HepG2 (cell line): ENCODE results near the gene POC1B. TPM values are rescaled to one million over a fixed set of nuclear protein-coding genes. Genes with fewer than 3 reads are reported as not detected.

Experiments
- ATAC-seq: fragments of 200-7000 bp; cut with Tn5 transposase; 3 replicates; pipeline ENCODE4 v1.9.1; 2020; ENCODE audit warnings: mild to moderate bottlenecking, moderate library complexity
- BruUV-seq: library from RNA; stranded (reverse); fragments of 400-500 nt; replicated peaks from 2 replicates; lab custom pipeline; 2021; lab: Mats Ljungman, UMichigan
- CTCF ChIA-PET: fragments of 300-600 bp; formaldehyde crosslinking; extraction: SDS; loops from one replicate; lab custom pipeline; 2021; ENCODE audit warnings: low total read pairs, inconsistent platforms, low intra/inter-chr PET ratio; lab: Yijun Ruan, JAX
- POLR2A ChIA-PET: fragments of 350-600 bp; sonication (Branson Sonifier 250); formaldehyde crosslinking; loops from one replicate; lab custom pipeline; 2020; ENCODE audit warnings: antibody characterized with exemption, inconsistent platforms; lab: Yijun Ruan, JAX
- DNase-seq: peaks from one replicate; pipeline ENCODE4 v3.0.0-alpha.2; 2015; ENCODE audit warnings: low spot score
- FAIRE-seq: peaks from 3 replicates; lab custom pipeline; 2011; peaks lifted over from hg19 to GRCh38; lab: Jason Lieb, UNC
- H2AFZ ChIP-seq: one replicate; pipeline ENCODE4 v1.6.1; 2011; ENCODE audit warnings: low read length, inconsistent platforms
- H3K27ac ChIP-seq: fragments of 300-600 bp; 3 replicates; pipeline ENCODE4 v1.8.0; 2011; ENCODE audit warnings: mixed run types, mild to moderate bottlenecking, mixed read lengths, low read length, inconsistent platforms; ENCODE audit not compliant: insufficient read depth; ENCODE audit errors: extremely low read length
- H3K27me3 ChIP-seq, 2 experiments: fragments of 200-600 bp in 1 of 2; 2 replicates in 1 of 2; 3 replicates in 1 of 2; pipeline versions ENCODE4 v1.6.0 to v1.8.0; 2011; ENCODE audit warnings: low read length in 2 of 2, mild to moderate bottlenecking in 2 of 2, moderate library complexity in 2 of 2, inconsistent platforms in 1 of 2; ENCODE audit not compliant: insufficient read depth in 2 of 2, control insufficient read depth in 1 of 2
- H3K36me3 ChIP-seq, 2 experiments: fragments of 200-600 bp in 1 of 2; replicated peaks in 1 of 2; 2 replicates in 1 of 2; 3 replicates in 1 of 2; pipeline versions ENCODE4 v1.5.1 to v1.8.0; 2011; ENCODE audit warnings: low read length in 2 of 2, inconsistent platforms in 1 of 2; ENCODE audit not compliant: insufficient read depth in 2 of 2, control insufficient read depth in 1 of 2
- H3K4me1 ChIP-seq: 2 replicates; pipeline ENCODE4 v1.5.1; 2012; ENCODE audit warnings: low read length, inconsistent platforms; ENCODE audit not compliant: insufficient read depth
- H3K4me2 ChIP-seq: 2 replicates; pipeline ENCODE4 v1.6.0; 2011; ENCODE audit warnings: low read depth, low read length, inconsistent platforms
- H3K4me3 ChIP-seq, 3 experiments: fragments of 200-600 bp in 1 of 3; sonication (generic), shearing (Covaris generic) in 1 of 3; replicated peaks in 1 of 3; 2 replicates each; pipeline ENCODE4 v1.5.1; 2011 to 2016; ENCODE audit warnings: low read length in 3 of 3, inconsistent platforms in 2 of 3, low read depth in 2 of 3, mild to moderate bottlenecking in 2 of 3, control low read depth in 1 of 3, mixed read lengths in 1 of 3; ENCODE audit not compliant: insufficient read depth in 1 of 3
- H3K79me2 ChIP-seq: one replicate; pipeline ENCODE4 v1.6.1; 2011; ENCODE audit warnings: low read length, inconsistent platforms; ENCODE audit not compliant: insufficient read depth
- H3K9ac ChIP-seq: 2 replicates; pipeline ENCODE4 v1.6.0; 2011; ENCODE audit warnings: mild to moderate bottlenecking, low read depth, low read length, inconsistent platforms; ENCODE audit not compliant: insufficient read depth
- H3K9me3 ChIP-seq: 2 replicates; pipeline ENCODE4 v1.5.1; 2012; ENCODE audit warnings: mild to moderate bottlenecking, low read length
- H4K20me1 ChIP-seq: 2 replicates; pipeline ENCODE4 v1.6.0; 2011; ENCODE audit warnings: inconsistent platforms, mild to moderate bottlenecking, low read length, moderate library complexity; ENCODE audit not compliant: insufficient read depth
- ARNT ChIP-seq: fragments of 450-650 bp; IDR thresholded peaks from 2 replicates; pipeline ENCODE4 v1.6.1; 2017
- FOXA3 ChIP-seq: IDR thresholded peaks from 2 replicates; pipeline ENCODE4 v1.6.1; 2016; ENCODE audit warnings: missing genetic modification reagents, missing compliant biosample characterization
- FOXK2 ChIP-seq: fragments of 450-650 bp; IDR thresholded peaks from 2 replicates; pipeline ENCODE4 v1.6.1; 2016
- HMGXB4 ChIP-seq, 2 experiments: sonication (generic) in 1 of 2; formaldehyde crosslinking in 1 of 2; IDR thresholded peaks; 2 replicates each; pipeline versions ENCODE4 v1.4.0 to v1.6.1; 2018 to 2020; ENCODE audit warnings: missing genetic modification reagents in 2 of 2, borderline replicate concordance in 1 of 2, low read depth in 1 of 2, mild to moderate bottlenecking in 1 of 2, missing biosample characterization in 1 of 2
- MEIS1 ChIP-seq: sonication (generic); formaldehyde crosslinking; IDR thresholded peaks from 2 replicates; pipeline ENCODE4 v1.9.0; 2021; ENCODE audit warnings: mild to moderate bottlenecking, missing genetic modification reagents, moderate library complexity, borderline replicate concordance
- NFE2 ChIP-seq: sonication (generic); formaldehyde crosslinking; IDR thresholded peaks from 2 replicates; pipeline ENCODE4 v1.4.0; 2020; ENCODE audit warnings: missing genetic modification reagents
- POLR2A ChIP-seq, 2 experiments: IDR thresholded peaks; 2 replicates each; pipeline ENCODE4 v1.6.1; 2011; ENCODE audit warnings: low read depth in 2 of 2, low read length in 2 of 2, mild to moderate bottlenecking in 1 of 2, moderate library complexity in 1 of 2; ENCODE audit not compliant: insufficient read depth in 1 of 2
- STAG1 ChIP-seq: sonication (generic); formaldehyde crosslinking; IDR thresholded peaks from 2 replicates; pipeline ENCODE4 v1.4.0; 2020; ENCODE audit warnings: missing genetic modification reagents
- SUZ12 ChIP-seq: fragments of 150-350 bp; IDR thresholded peaks from 2 replicates; pipeline ENCODE4 v1.6.1; 2014; ENCODE audit warnings: low read depth, low read length
- TAF15 ChIP-seq: fragments of 200-400 bp; formaldehyde crosslinking; IDR thresholded peaks from one replicate; pipeline ENCODE4 v1.6.1; 2018; ENCODE audit warnings: mild to moderate bottlenecking, low read depth, low read length; ENCODE audit not compliant: poor library complexity, severe bottlenecking
- ZMAT3 ChIP-seq: sonication (generic); formaldehyde crosslinking; conservative IDR thresholded peaks from 2 replicates; pipeline ENCODE4 v1.7.0; 2021; ENCODE audit warnings: missing genetic modification reagents
- ZNF382 ChIP-seq: sonication (generic); formaldehyde crosslinking; IDR thresholded peaks from 2 replicates; pipeline ENCODE4 v1.5.0; 2020; ENCODE audit warnings: missing genetic modification reagents, mild to moderate bottlenecking, borderline replicate concordance
- ZNF720 ChIP-seq: sonication (generic); formaldehyde crosslinking; IDR thresholded peaks from 2 replicates; pipeline ENCODE4 v1.4.0; 2020; ENCODE audit warnings: missing genetic modification reagents
- WGBS: methylation state at CpG from one replicate; pipeline ENCODE4 v1.1.6; 2017; ENCODE audit warnings: low lambda C conversion rate; 5-methylcytosine and 5-hydroxymethylcytosine counted together
- in situ Hi-C: cut with HindIII; loops from 2 replicates; pipeline ENCODE4 v1.10.0; 2017; ENCODE audit warnings: low pct_unique_long_range_greater_than_20kb; ENCODE audit not compliant: extremely low pct_ligation_motif_present
- intact Hi-C: fragments of 100-400 bp; cut with micrococcal nuclease; formaldehyde crosslinking; loops from one replicate; pipeline ENCODE4 v1.10.0; 2022; ENCODE audit not compliant: unreplicated experiment
- polyA plus RNA-seq, 8 experiments: library from polyadenylated mRNA; depleted of rRNA in 3 of 8; stranded (reverse) in 7 of 8; unstranded in 1 of 8; fragments of >200 nt; fragmentation: Illumina TruSeq in 4 of 8; extraction: Trizol in 4 of 8; gene quantifications; 2 replicates each; pipeline versions ENCODE4 v1.2.1 to v1.2.3, GENCODE V29; 2011 to 2016; ENCODE audit warnings: low read depth in 4 of 8, missing spikeins in 1 of 8, mixed read lengths in 1 of 8; ENCODE audit not compliant: insufficient read depth in 1 of 8
- total RNA-seq, 5 experiments: library from RNA; depleted of rRNA; stranded (reverse); fragments of >200 nt; fragmentation: Illumina TruSeq; extraction: Trizol; gene quantifications; 2 replicates each; pipeline ENCODE4 v1.2.3, GENCODE V29; 2016; ENCODE audit warnings: low read depth in 1 of 5
- TF ChIP-seq, protein P1 (sequence below): sonication (generic); formaldehyde crosslinking; IDR thresholded peaks from 2 replicates; pipeline ENCODE4 v1.5.1; 2020; ENCODE audit warnings: mild to moderate bottlenecking, missing genetic modification reagents, borderline replicate concordance
- TF ChIP-seq, protein P2 (sequence below): sonication (generic); formaldehyde crosslinking; IDR thresholded peaks from 2 replicates; pipeline ENCODE4 v1.4.0; 2020; ENCODE audit warnings: missing genetic modification reagents
- TF ChIP-seq, protein P3 (sequence below): sonication (generic); formaldehyde crosslinking; IDR thresholded peaks from 2 replicates; pipeline ENCODE4 v1.5.0; 2020; ENCODE audit warnings: mild to moderate bottlenecking, missing genetic modification reagents, moderate library complexity
- TF ChIP-seq, protein P4 (sequence below): sonication (generic); formaldehyde crosslinking; IDR thresholded peaks from 2 replicates; pipeline ENCODE4 v1.5.1; 2020; ENCODE audit warnings: missing genetic modification reagents, mild to moderate bottlenecking, borderline replicate concordance

POC1B gene
- total and polyA plus RNA-seq, 2 of the 13 experiments (the other 11 are each of a cell fraction or from before 2014, with no cell fraction given) = 9.3 to 11.0 TPM

GRCh38 chr12:89529738-89530137 lies 3.9 kb upstream of the POC1B start:
- Histone ChIP-seq H3K4me2 (no peak overlapping the region), H3K9ac (no peak overlapping the region), H3K4me1 (peaks cover 15% of the 10 kb centered on the region), H3K79me2 (peaks cover 7% of the 10 kb centered on the region), H3K27ac (no peak overlapping the region), H3K27me3 (no peaks in the 10 kb centered on the region), H4K20me1 (no peaks in the 10 kb centered on the region), H3K9me3 (no peaks in the 10 kb centered on the region), H2AFZ (no peak overlapping the region), H3K36me3 (no peaks in the 10 kb centered on the region), H3K4me3 (no peak overlapping the region)
- peak; percentile 4 for FAIRE-seq
- ChIA-PET POLR2A (no interaction called here), CTCF (interaction anchor here (1.4 to 3.6 kb wide), 6 partner anchors 54 to 512 kb away, joined by 3 to 50 read pairs (median 10); no protein-coding TSS in a partner anchor)
- in situ Hi-C loops (loop anchor here (5.0 to 25.0 kb wide), 5 partner anchors 57 to 512 kb away; partner anchors contain the start of gene DUSP6), intact Hi-C loops (loop anchor here (1.0 to 5.0 kb wide), 3 partner anchors 59 to 510 kb away; no protein-coding TSS in a partner anchor)
- BruUV-seq = no TSS peak
- ATAC-seq = no peak
- DNase-seq = peak; percentile 42
- 56% methylated on average over 1 of the region's 1 CpG for WGBS
- TF ChIP-seq TAF15 (no peak), ZNF382 (CRISPR knock-in tag) (no peak), FOXA3 (CRISPR knock-in tag) (peak; percentile 62; the same call in 1 of the 2 replicates), MEIS1 (CRISPR knock-in tag) (no peak), SUZ12 (no peak), ZMAT3 (CRISPR knock-in tag) (no peak), FOXK2 (peak; percentile 36; the same call in 1 of the 2 replicates), POLR2A (IDR thresholded peaks at IDR 0.05; ENCODE audit: insufficient read depth in 1 of 2, low read depth in 2 of 2, low read length in 2 of 2) (no peak), ZNF720 (CRISPR knock-in tag) (no peak), NFE2 (CRISPR knock-in tag) (no peak), HMGXB4 (CRISPR knock-in tag; IDR thresholded peaks at IDR 0.05; ENCODE audit: borderline replicate concordance in 1 of 2, low read depth in 1 of 2) (peak in 1 of 2 experiments; percentile 23; a peak in 1 of 4 replicates), ARNT (no peak), STAG1 (peak; percentile 89)
- TF ChIP-seq, protein P1, sequence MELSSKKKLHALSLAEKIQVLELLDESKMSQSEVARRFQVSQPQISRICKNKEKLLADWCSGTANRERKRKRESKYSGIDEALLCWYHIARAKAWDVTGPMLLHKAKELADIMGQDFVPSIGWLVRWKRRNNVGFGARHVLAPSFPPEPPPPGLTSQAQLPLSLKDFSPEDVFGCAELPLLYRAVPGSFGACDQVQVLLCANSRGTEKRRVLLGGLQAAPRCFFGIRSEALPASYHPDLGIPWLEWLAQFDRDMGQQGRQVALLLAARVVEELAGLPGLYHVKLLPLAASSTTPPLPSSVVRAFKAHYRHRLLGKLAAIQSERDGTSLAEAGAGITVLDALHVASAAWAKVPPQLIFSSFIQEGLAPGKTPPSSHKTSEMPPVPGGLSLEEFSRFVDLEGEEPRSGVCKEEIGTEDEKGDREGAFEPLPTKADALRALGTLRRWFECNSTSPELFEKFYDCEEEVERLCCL (CRISPR knock-in tag) = no peak
- TF ChIP-seq, protein P2, sequence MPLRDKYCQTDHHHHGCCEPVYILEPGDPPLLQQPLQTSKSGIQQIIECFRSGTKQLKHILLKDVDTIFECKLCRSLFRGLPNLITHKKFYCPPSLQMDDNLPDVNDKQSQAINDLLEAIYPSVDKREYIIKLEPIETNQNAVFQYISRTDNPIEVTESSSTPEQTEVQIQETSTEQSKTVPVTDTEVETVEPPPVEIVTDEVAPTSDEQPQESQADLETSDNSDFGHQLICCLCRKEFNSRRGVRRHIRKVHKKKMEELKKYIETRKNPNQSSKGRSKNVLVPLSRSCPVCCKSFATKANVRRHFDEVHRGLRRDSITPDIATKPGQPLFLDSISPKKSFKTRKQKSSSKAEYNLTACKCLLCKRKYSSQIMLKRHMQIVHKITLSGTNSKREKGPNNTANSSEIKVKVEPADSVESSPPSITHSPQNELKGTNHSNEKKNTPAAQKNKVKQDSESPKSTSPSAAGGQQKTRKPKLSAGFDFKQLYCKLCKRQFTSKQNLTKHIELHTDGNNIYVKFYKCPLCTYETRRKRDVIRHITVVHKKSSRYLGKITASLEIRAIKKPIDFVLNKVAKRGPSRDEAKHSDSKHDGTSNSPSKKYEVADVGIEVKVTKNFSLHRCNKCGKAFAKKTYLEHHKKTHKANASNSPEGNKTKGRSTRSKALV = peak; percentile 24; the same call in 1 of the 2 replicates
- TF ChIP-seq, protein P3, sequence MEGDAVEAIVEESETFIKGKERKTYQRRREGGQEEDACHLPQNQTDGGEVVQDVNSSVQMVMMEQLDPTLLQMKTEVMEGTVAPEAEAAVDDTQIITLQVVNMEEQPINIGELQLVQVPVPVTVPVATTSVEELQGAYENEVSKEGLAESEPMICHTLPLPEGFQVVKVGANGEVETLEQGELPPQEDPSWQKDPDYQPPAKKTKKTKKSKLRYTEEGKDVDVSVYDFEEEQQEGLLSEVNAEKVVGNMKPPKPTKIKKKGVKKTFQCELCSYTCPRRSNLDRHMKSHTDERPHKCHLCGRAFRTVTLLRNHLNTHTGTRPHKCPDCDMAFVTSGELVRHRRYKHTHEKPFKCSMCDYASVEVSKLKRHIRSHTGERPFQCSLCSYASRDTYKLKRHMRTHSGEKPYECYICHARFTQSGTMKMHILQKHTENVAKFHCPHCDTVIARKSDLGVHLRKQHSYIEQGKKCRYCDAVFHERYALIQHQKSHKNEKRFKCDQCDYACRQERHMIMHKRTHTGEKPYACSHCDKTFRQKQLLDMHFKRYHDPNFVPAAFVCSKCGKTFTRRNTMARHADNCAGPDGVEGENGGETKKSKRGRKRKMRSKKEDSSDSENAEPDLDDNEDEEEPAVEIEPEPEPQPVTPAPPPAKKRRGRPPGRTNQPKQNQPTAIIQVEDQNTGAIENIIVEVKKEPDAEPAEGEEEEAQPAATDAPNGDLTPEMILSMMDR (CRISPR knock-in tag) = peak; percentile 74
- TF ChIP-seq, protein P4, sequence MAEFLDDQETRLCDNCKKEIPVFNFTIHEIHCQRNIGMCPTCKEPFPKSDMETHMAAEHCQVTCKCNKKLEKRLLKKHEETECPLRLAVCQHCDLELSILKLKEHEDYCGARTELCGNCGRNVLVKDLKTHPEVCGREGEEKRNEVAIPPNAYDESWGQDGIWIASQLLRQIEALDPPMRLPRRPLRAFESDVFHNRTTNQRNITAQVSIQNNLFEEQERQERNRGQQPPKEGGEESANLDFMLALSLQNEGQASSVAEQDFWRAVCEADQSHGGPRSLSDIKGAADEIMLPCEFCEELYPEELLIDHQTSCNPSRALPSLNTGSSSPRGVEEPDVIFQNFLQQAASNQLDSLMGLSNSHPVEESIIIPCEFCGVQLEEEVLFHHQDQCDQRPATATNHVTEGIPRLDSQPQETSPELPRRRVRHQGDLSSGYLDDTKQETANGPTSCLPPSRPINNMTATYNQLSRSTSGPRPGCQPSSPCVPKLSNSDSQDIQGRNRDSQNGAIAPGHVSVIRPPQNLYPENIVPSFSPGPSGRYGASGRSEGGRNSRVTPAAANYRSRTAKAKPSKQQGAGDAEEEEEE = no peak
